Calu3 (cell line): ENCODE measurements around the gene LDLRAD3. TPM values are rescaled to one million over a fixed set of nuclear protein-coding genes. Genes with fewer than 3 reads are reported as not detected.

ENCODE experiments used
- BruUV-seq: library from RNA; stranded (reverse); fragments of 400-500 nt; replicated peaks from 2 replicates; lab custom pipeline; 2021; lab: Mats Ljungman, UMichigan
- CTCF ChIA-PET: fragments of 300-600 bp; sonication (Branson Sonifier 250); formaldehyde crosslinking; loops from one replicate; lab custom pipeline; 2022; ENCODE audit warnings: antibody characterized with exemption; lab: Charles Lee
- DNase-seq: peaks from one replicate; pipeline ENCODE4 v3.0.0; 2022
- H3K27ac Mint-ChIP-seq: one replicate; pipeline ENCODE4 v1.8.0; 2022; ENCODE audit warnings: mixed read lengths; ENCODE audit not compliant: unreplicated experiment
- H3K27me3 Mint-ChIP-seq: one replicate; pipeline ENCODE4 v1.8.0; 2022; ENCODE audit warnings: mixed read lengths; ENCODE audit not compliant: unreplicated experiment
- H3K36me3 Mint-ChIP-seq: one replicate; pipeline ENCODE4 v1.8.0; 2022; ENCODE audit warnings: mild to moderate bottlenecking, moderate library complexity, mixed read lengths; ENCODE audit not compliant: insufficient read depth, unreplicated experiment
- H3K4me1 Mint-ChIP-seq: one replicate; pipeline ENCODE4 v1.8.0; 2022; ENCODE audit warnings: mild to moderate bottlenecking, low read depth, mixed read lengths; ENCODE audit not compliant: unreplicated experiment
- H3K4me3 Mint-ChIP-seq: one replicate; pipeline ENCODE4 v1.8.0; 2022; ENCODE audit warnings: mild to moderate bottlenecking, low read depth, moderate library complexity, mixed read lengths; ENCODE audit not compliant: unreplicated experiment
- H3K9me3 Mint-ChIP-seq: one replicate; pipeline ENCODE4 v1.8.0; 2022; ENCODE audit warnings: low read depth, mixed read lengths; ENCODE audit not compliant: unreplicated experiment
- intact Hi-C: fragments of 100-400 bp; cut with micrococcal nuclease; formaldehyde crosslinking; loops from one replicate; pipeline ENCODE4 v1.10.0; 2022; ENCODE audit not compliant: unreplicated experiment
- total RNA-seq: library from RNA; stranded (reverse); gene quantifications from 2 replicates; pipeline ENCODE4 v1.2.3, GENCODE V29; 2022
- TF ChIP-seq, protein P1 (sequence below): fragments of 200-600 bp; IDR thresholded peaks from one replicate; pipeline ENCODE4 v1.8.0; 2022; ENCODE audit warnings: antibody characterized with exemption; ENCODE audit not compliant: unreplicated experiment

Gene LDLRAD3
- total RNA-seq, 1 experiment from 2014 or later: 16.2 TPM

DNA sequence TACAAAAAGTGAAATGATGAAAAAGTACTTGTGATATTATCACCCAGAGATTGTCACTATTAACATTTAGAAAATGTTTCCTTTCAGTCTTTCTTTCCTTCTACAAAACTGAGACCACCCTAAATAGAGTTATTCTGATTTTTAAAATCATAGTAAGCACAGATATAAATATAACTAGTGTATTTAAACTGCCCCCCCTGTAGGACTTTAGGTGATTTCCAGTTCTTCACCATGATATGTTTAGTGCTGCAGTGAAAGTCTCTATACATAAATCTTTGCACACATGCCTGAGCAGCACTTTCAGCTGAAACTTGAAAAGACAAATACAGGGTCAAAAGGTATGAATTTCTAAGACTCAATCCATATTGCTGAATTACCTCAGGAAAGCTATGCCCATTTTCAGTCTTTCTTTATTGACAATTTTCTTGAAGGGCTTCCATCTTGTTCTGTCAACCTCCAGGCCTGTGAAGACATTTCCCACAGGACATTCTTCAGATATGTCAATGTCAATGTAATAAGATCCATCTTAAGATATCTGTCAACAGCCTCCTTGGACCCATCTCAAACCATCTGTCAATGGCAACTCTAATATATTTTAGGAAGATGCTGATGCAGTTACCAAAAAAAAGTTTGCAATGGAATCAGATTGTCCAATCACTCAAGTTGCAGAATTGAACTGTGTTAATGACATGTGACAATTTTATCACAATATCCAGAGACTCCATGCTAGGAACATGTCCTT, 30.8 kb upstream of the LDLRAD3 start:
- TF ChIP-seq, protein P1, sequence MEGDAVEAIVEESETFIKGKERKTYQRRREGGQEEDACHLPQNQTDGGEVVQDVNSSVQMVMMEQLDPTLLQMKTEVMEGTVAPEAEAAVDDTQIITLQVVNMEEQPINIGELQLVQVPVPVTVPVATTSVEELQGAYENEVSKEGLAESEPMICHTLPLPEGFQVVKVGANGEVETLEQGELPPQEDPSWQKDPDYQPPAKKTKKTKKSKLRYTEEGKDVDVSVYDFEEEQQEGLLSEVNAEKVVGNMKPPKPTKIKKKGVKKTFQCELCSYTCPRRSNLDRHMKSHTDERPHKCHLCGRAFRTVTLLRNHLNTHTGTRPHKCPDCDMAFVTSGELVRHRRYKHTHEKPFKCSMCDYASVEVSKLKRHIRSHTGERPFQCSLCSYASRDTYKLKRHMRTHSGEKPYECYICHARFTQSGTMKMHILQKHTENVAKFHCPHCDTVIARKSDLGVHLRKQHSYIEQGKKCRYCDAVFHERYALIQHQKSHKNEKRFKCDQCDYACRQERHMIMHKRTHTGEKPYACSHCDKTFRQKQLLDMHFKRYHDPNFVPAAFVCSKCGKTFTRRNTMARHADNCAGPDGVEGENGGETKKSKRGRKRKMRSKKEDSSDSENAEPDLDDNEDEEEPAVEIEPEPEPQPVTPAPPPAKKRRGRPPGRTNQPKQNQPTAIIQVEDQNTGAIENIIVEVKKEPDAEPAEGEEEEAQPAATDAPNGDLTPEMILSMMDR: no peak
- H3K27me3 Mint-ChIP-seq: peaks cover 13% of the 10 kb centered on the region
- H3K9me3 Mint-ChIP-seq: no peaks in the 10 kb centered on the region
- H3K27ac Mint-ChIP-seq: no peak overlapping the region
- CTCF ChIA-PET: interaction anchor here (0.7 kb wide), 1 partner anchor 541 kb away, joined by 3 read pairs; no protein-coding TSS in a partner anchor
- DNase-seq: no peak
- H3K36me3 Mint-ChIP-seq: no peaks in the 10 kb centered on the region
- intact Hi-C loops: no loop called here
- no TSS peak for BruUV-seq
- H3K4me3 Mint-ChIP-seq: no peak overlapping the region
- peaks cover 18% of the 10 kb centered on the region for H3K4me1 Mint-ChIP-seq

GRCh38 chr11:35914816-35915215, 29.0 kb upstream of the LDLRAD3 start:
- peaks cover 13% of the 10 kb centered on the region for H3K27me3 Mint-ChIP-seq
- CTCF ChIA-PET: no interaction called here

DNA sequence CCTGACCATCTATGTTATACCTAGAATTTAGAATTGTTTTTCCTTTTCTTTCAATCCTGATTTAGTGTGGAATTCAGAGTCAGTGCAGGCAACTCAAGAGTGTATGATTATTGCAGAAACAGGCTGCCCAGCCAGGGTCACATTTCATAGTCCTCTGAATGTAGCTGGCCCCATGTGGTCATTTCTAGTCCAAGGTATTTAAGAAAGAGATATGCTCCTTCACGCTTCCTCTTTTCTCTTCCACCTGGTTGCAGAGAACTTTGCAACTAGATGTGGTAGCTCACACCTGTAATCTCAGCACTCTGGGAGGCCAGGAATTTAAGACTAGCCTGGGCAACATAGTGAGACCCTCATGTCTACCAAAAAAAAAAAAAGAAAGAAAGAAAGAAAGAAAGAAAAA, 27.6 kb upstream of the LDLRAD3 start:
- intact Hi-C loops: no loop called here
- CTCF ChIA-PET: no interaction called here
- Mint-ChIP-seq H3K27me3 (peaks cover 13% of the 10 kb centered on the region), H3K9me3 (no peaks in the 10 kb centered on the region), H3K4me3 (no peak overlapping the region), H3K27ac (no peak overlapping the region), H3K36me3 (no peaks in the 10 kb centered on the region), H3K4me1 (peaks cover 19% of the 10 kb centered on the region)
- TF ChIP-seq, protein P1: no peak
- BruUV-seq: no TSS peak
- no peak for DNase-seq

More at GRCh38 chr11:35914816-35915215, 29.0 kb upstream of the LDLRAD3 start:
- Mint-ChIP-seq H3K27ac (no peak overlapping the region), H3K9me3 (no peaks in the 10 kb centered on the region), H3K36me3 (no peaks in the 10 kb centered on the region), H3K4me3 (no peak overlapping the region), H3K4me1 (peaks cover 22% of the 10 kb centered on the region)
- intact Hi-C loops: no loop called here
- no TSS peak for BruUV-seq
- DNase-seq: no peak
- TF ChIP-seq, protein P1: no peak

DNA sequence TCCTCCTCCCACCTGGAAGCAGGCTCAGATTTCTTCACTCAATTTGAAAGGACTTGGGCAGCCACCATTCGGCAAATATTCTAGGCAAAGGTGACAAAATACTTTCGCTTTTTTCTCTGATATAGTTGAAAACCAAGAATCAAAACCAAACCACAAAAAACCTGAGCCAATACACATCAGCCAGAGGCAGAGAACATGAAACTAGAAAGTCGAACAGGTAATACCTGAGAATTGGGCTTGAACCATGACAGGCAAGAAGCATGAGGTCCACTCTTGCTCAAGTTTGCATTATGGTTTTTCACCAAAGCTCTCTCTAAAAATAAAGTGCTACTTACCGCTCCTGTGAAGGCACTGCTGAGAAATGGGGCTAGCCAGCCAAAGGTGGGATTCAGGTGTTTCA, 26.2 kb upstream of the LDLRAD3 start:
- Mint-ChIP-seq H3K36me3 (no peaks in the 10 kb centered on the region), H3K4me3 (no peak overlapping the region), H3K9me3 (no peaks in the 10 kb centered on the region), H3K27ac (no peak overlapping the region), H3K4me1 (peaks cover 13% of the 10 kb centered on the region), H3K27me3 (peaks cover 13% of the 10 kb centered on the region)
- no TSS peak for BruUV-seq
- TF ChIP-seq, protein P1: no peak
- intact Hi-C loops: no loop called here
- CTCF ChIA-PET: no interaction called here
- DNase-seq: no peak
